ENCODE results near the gene ZNF573. TPM values are rescaled to one million over a fixed set of nuclear protein-coding genes. Genes with fewer than 3 reads are reported as not detected.
A peak's percentile ranks its signal among the peaks of the same experiment; 100 is the strongest.

ZNF573 gene
- total and polyA plus RNA-seq, 2 of the 13 experiments (the other 11 are each of a cell fraction or from before 2014, with no cell fraction given): 3.1 to 9.3 TPM

GRCh38 chr19:37779127-37780005, at the start of gene ZNF573 (continued):
- TF ChIP-seq ZZZ3 (CRISPR knock-in tag; IDR thresholded peaks at IDR 0.05; ENCODE audit: borderline replicate concordance) (no peak), MXD4 (CRISPR knock-in tag; IDR thresholded peaks at IDR 0.05) (no peak), ZNF530 (CRISPR knock-in tag; IDR thresholded peaks at IDR 0.05; ENCODE audit: low read depth) (no peak), MAZ (IDR thresholded peaks at IDR 0.05; ENCODE audit: borderline replicate concordance, low read depth, low read length) (peak; percentile 33; the same call in 1 of the 2 replicates), MAZ (CRISPR knock-in tag; IDR thresholded peaks at IDR 0.05; ENCODE audit: low read depth) (no peak), ZBTB14 (CRISPR knock-in tag; IDR thresholded peaks at IDR 0.05) (no peak), MEIS1 (CRISPR knock-in tag; IDR thresholded peaks at IDR 0.05; ENCODE audit: borderline replicate concordance) (no peak), PHF5A (CRISPR knock-in tag; IDR thresholded peaks at IDR 0.05; ENCODE audit: low read depth, unreplicated experiment) (peak; percentile 60), BCL3 (CRISPR knock-in tag; IDR thresholded peaks at IDR 0.05) (0 out of 2 replicates have a peak, but pooled peaks have one; percentile 74), ZFP62 (CRISPR knock-in tag; IDR thresholded peaks at IDR 0.05) (no peak), ZNF234 (CRISPR knock-in tag; conservative IDR thresholded peaks at IDR 0.05) (no peak), HNF4A (CRISPR knock-in tag; IDR thresholded peaks at IDR 0.05) (no peak), ZNF501 (CRISPR knock-in tag; IDR thresholded peaks at IDR 0.05) (peak; percentile 91), ZNF557 (CRISPR knock-in tag; IDR thresholded peaks at IDR 0.05) (peak; percentile 13; the same call in 1 of the 2 replicates), SP2 (CRISPR knock-in tag; IDR thresholded peaks at IDR 0.05) (no peak)

All from HepG2 (cell line).